OCI-LY3 (cell line): Measurements from ENCODE around the gene TF.

Experiments used
- H2AFZ ChIP-seq: fragments of 200-600, 300-600 bp; shearing (Covaris generic); 2 replicates; pipeline ENCODE4 v1.6.0; 2014; ENCODE audit warnings: antibody characterized with exemption, low read depth, low read length
- H3K27ac ChIP-seq: fragments of 200-600, 300-600 bp; sonication (generic); 2 replicates; pipeline ENCODE4 v1.5.1; 2014; ENCODE audit warnings: mild to moderate bottlenecking, low read length, moderate library complexity, mixed read lengths
- H3K27me3 ChIP-seq: fragments of 200-600, 300-600 bp; sonication (generic); 2 replicates; pipeline ENCODE4 v1.6.1; 2014; ENCODE audit warnings: low read depth, low read length, mixed read lengths
- H3K36me3 ChIP-seq: fragments of 200-600, 300-600 bp; sonication (generic); replicated peaks from 2 replicates; pipeline ENCODE3; 2014; ENCODE audit warnings: low read depth, low read length, mixed read lengths
- H3K4me1 ChIP-seq: fragments of 300-600, 200-600 bp; sonication (generic); 2 replicates; pipeline ENCODE4 v1.6.1; 2014; ENCODE audit warnings: low read length, mixed read lengths
- H3K4me2 ChIP-seq: fragments of 200-600, 300-600 bp; sonication (generic); 2 replicates; pipeline ENCODE4 v1.6.1; 2014; ENCODE audit warnings: low read length, mixed read lengths
- H3K4me3 ChIP-seq: fragments of 300-600, 200-600 bp; sonication (generic); 2 replicates; pipeline ENCODE4 v1.5.1; 2014; ENCODE audit warnings: antibody characterized with exemption, mild to moderate bottlenecking, low read length, moderate library complexity
- H3K79me2 ChIP-seq: fragments of 300-600, 200-600 bp; shearing (Covaris generic); 2 replicates; pipeline ENCODE4 v1.6.1; 2014; ENCODE audit warnings: mild to moderate bottlenecking, low read length, mixed read lengths
- H3K9ac ChIP-seq: fragments of 300-600, 200-600 bp; shearing (Covaris generic); 2 replicates; pipeline ENCODE4 v1.6.0; 2014; ENCODE audit warnings: mild to moderate bottlenecking, low read length, moderate library complexity
- H3K9me3 ChIP-seq: fragments of 200-600, 300-600 bp; shearing (Covaris generic); 2 replicates; pipeline ENCODE4 v1.6.1; 2014; ENCODE audit warnings: low read length, mixed read lengths; ENCODE audit not compliant: insufficient read depth
- H4K20me1 ChIP-seq: fragments of 200-600, 300-600 bp; sonication (generic); 2 replicates; pipeline ENCODE4 v1.6.1; 2016; ENCODE audit warnings: low read length, mixed read lengths; ENCODE audit not compliant: insufficient read depth
- CTCF ChIP-seq: fragments of 200-600, 300-600 bp; sonication (generic); IDR thresholded peaks from 2 replicates; pipeline ENCODE4 v1.5.1; 2014; ENCODE audit warnings: antibody characterized with exemption, low read length, low read depth
- EZH2phosphoT487 ChIP-seq: fragments of 200-600 bp; shearing (Covaris generic); IDR thresholded peaks from 2 replicates; pipeline ENCODE4 v1.6.1; 2018; ENCODE audit warnings: antibody characterized with exemption, mixed run types, low read depth

The TF gene

DNA sequence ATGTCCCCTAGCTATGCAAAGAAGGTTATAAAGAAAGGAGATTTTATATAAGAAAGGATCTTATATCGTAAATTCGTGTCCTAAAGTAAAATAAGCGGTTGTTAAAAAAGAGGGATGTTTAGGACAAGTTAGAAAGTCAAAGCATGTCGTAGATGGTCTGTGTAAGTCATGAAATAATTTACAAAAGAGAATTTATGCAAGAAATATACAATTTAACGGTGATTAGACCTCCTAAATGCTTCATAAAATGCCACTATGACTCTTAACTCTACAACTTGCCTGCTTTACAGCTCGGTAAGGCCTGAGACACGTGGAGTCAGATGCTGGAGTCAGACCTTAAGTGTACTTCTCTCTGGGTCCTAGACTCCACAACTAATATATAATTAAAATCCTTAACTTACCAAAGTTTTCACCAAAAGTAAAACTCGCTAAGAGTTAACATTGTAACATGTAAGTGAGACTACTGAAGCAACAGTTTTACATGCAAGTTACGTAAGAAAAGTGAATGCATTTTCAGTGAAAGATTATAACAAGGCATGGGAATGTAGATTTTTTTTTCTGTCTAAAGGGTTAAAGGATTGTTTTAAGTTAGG lies 46.1 kb downstream of the TF start:
- Histone ChIP-seq H3K9me3 (peaks cover 17% of the 10 kb centered on the region), H3K27me3 (no peaks in the 10 kb centered on the region), H2AFZ (no peak overlapping the region), H3K36me3 (no peaks in the 10 kb centered on the region), H3K4me3 (no peak overlapping the region), H3K4me2 (no peak overlapping the region), H4K20me1 (no peaks in the 10 kb centered on the region), H3K4me1 (no peaks in the 10 kb centered on the region), H3K27ac (no peak overlapping the region), H3K9ac (no peak overlapping the region), H3K79me2 (no peaks in the 10 kb centered on the region)
- TF ChIP-seq CTCF: no peak
- TF ChIP-seq EZH2phosphoT487: no peak

GRCh38 chr3:133797396-133798105 lies 51.4 kb downstream of the TF start:
- peaks cover 5% of the 10 kb centered on the region for H3K9me3 ChIP-seq
- peaks cover 4% of the 10 kb centered on the region for H3K4me1 ChIP-seq
- H2AFZ ChIP-seq: no peak overlapping the region
- no peak overlapping the region for H3K9ac ChIP-seq
- no peak overlapping the region for H3K4me3 ChIP-seq
- H3K36me3 ChIP-seq: no peaks in the 10 kb centered on the region
- H3K27ac ChIP-seq: no peak overlapping the region
- H3K4me2 ChIP-seq: no peak overlapping the region
- no peaks in the 10 kb centered on the region for H4K20me1 ChIP-seq
- H3K79me2 ChIP-seq: no peaks in the 10 kb centered on the region
- TF ChIP-seq EZH2phosphoT487 (no peak), CTCF (no peak)
- no peaks in the 10 kb centered on the region for H3K27me3 ChIP-seq

- no peak for TF ChIP-seq EZH2phosphoT487
- TF ChIP-seq CTCF: no peak
- H3K36me3 ChIP-seq: no peaks in the 10 kb centered on the region
- H2AFZ ChIP-seq: peak overlapping the region; percentile 52; the same call in 1 of the 2 replicates
- H3K9ac ChIP-seq: no peak overlapping the region
- no peaks in the 10 kb centered on the region for H3K79me2 ChIP-seq
- H3K9me3 ChIP-seq: no peaks in the 10 kb centered on the region
- H3K27me3 ChIP-seq: no peaks in the 10 kb centered on the region
- H4K20me1 ChIP-seq: no peaks in the 10 kb centered on the region
- H3K27ac ChIP-seq: no peak overlapping the region
- H3K4me3 ChIP-seq: no peak overlapping the region
- peaks cover 4% of the 10 kb centered on the region for H3K4me1 ChIP-seq
- H3K4me2 ChIP-seq: peak overlapping the region; percentile 32
These were observed 53.8 kb downstream of the TF start for GRCh38 chr3:133799794-133800585.

- TF ChIP-seq CTCF (no peak), EZH2phosphoT487 (no peak)
- peaks cover 23% of the 10 kb centered on the region for H3K79me2 ChIP-seq
- H3K4me3 ChIP-seq: no peak overlapping the region
- H3K9ac ChIP-seq: no peak overlapping the region
- H4K20me1 ChIP-seq: no peaks in the 10 kb centered on the region
- no peaks in the 10 kb centered on the region for H3K27me3 ChIP-seq
- peaks cover 11% of the 10 kb centered on the region for H3K36me3 ChIP-seq
- H3K4me2 ChIP-seq: no peak overlapping the region
- H3K27ac ChIP-seq: no peak overlapping the region
- no peak overlapping the region for H2AFZ ChIP-seq
- peaks cover 11% of the 10 kb centered on the region for H3K4me1 ChIP-seq
- H3K9me3 ChIP-seq: no peaks in the 10 kb centered on the region
These were observed 57.3 kb downstream of the TF start for GRCh38 chr3:133803469-133803868.
